ENCODE results near the gene C1QBP.
A peak's percentile ranks its signal among the peaks of the same experiment; 100 is the strongest.
"Not testable (repeated sequence)": the region's sequence is repeated elsewhere in the genome, so short reads cannot be mapped to it uniquely, and the experiment has no call there.

C1QBP gene

DNA sequence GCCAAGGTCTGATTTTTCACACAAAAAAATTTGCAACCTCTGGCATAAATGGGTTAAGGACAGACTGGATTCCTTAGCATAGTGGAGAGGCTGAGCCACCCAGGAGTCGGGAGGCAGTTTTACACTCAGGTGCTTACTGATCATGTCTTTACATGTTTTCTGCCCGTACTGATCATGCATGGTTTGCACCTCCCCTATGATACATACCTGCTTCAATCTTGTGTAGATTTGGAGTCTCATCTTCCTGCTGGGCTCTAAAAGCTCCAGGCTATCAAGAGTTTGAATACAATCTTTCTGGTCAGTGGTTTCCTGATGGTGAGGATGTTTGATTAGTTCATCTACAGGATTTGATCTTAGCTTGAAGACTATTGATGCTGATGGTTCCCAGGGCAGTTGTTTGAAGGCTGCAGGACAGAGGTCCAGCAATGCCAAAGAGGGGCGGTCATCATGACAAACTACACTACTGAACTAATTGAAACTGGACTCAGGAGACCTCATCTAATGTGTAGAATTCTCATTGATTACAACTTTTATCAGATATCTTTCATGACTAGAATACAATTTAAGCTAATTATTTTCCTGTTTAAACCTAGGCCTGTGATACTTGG lies 6.9 kb downstream of the C1QBP start:
- Histone ChIP-seq H3K79me2 (ENCODE audit: control insufficient read depth, insufficient read depth, low read length, unreplicated experiment) (peaks cover 23% of the 10 kb centered on the region), H3K27ac (ENCODE audit: low read depth, low read length) (no peak overlapping the region), H3K4me1 (ENCODE audit: control insufficient read depth, insufficient read depth, low read length, unreplicated experiment) (peaks cover 12% of the 10 kb centered on the region), H3K4me3 (ENCODE audit: low read depth, low read length) (no peak overlapping the region), H3K36me3 (ENCODE audit: insufficient read depth, low read length) (peaks cover 49% of the 10 kb centered on the region), H2AFZ (ENCODE audit: low read length, unreplicated experiment) (no peak overlapping the region), H3K27me3 (ENCODE audit: insufficient read depth, low read length) (no peaks in the 10 kb centered on the region)

DNA sequence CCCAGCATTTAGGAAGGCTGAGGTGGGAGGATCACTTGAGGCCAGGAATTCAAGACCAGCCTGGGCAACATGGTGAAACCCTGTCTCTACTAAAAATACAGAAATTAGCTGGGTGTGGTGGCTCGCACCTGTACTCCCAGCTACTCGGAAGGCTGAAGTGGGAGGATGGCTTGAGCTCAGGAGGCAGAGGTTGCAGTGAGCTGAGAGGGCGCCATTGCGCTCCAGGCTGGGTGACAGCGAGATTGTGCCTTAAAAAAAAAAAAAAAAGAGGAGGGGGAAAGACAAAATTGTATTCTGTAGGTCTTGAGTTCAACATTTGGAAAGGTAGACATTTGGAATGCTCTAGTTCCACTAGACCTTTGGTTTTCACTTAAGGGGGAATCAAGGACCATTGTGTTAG lies 7.7 kb downstream of the C1QBP start:
- not testable (repeated sequence) for H3K4me1 ChIP-seq (ENCODE audit: control insufficient read depth, insufficient read depth, low read length, unreplicated experiment); H3K27ac ChIP-seq (ENCODE audit: low read depth, low read length); H3K4me3 ChIP-seq (ENCODE audit: low read depth, low read length); H3K27me3 ChIP-seq (ENCODE audit: insufficient read depth, low read length); H2AFZ ChIP-seq (ENCODE audit: low read length, unreplicated experiment)
- Histone ChIP-seq H3K36me3 (ENCODE audit: insufficient read depth, low read length) (peaks cover 46% of the 10 kb centered on the region), H3K79me2 (ENCODE audit: control insufficient read depth, insufficient read depth, low read length, unreplicated experiment) (peaks cover 14% of the 10 kb centered on the region)

DNA sequence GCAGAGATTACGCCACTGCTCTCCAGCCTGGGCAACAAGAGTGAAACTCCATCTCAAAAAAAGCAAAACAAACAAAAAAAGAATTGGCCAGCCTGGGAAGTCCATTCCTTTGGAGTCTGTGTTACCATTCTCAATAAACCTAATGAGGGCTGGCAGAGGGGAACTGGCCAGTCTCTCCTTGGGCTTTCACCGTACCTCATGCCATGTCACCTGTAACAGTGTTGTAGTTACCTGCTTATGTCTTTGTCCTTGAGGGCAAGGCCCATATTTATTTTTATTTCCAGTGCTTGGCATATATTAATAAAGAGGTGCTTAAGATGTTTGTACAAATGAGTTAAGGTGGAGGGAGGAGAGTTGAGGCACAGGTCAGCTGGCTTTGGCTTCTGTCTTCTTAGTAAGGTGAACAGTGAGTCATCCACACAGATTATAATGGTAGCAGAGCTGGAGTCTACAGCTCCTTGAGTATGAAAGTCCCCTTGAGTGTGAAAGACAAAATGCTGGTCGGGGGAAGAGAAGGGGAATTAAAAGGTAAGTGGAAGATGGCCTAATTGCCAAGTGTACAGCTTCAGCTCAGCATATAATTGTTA lies 8.4 kb downstream of the C1QBP start:
- Histone ChIP-seq H3K27ac (ENCODE audit: low read depth, low read length) (no peak overlapping the region), H3K4me3 (ENCODE audit: low read depth, low read length) (no peak overlapping the region), H3K36me3 (ENCODE audit: insufficient read depth, low read length) (peaks cover 49% of the 10 kb centered on the region), H2AFZ (ENCODE audit: low read length, unreplicated experiment) (no peak overlapping the region), H3K4me1 (ENCODE audit: control insufficient read depth, insufficient read depth, low read length, unreplicated experiment) (peaks cover 4% of the 10 kb centered on the region), H3K27me3 (ENCODE audit: insufficient read depth, low read length) (no peaks in the 10 kb centered on the region), H3K79me2 (ENCODE audit: control insufficient read depth, insufficient read depth, low read length, unreplicated experiment) (peaks cover 10% of the 10 kb centered on the region)

DNA sequence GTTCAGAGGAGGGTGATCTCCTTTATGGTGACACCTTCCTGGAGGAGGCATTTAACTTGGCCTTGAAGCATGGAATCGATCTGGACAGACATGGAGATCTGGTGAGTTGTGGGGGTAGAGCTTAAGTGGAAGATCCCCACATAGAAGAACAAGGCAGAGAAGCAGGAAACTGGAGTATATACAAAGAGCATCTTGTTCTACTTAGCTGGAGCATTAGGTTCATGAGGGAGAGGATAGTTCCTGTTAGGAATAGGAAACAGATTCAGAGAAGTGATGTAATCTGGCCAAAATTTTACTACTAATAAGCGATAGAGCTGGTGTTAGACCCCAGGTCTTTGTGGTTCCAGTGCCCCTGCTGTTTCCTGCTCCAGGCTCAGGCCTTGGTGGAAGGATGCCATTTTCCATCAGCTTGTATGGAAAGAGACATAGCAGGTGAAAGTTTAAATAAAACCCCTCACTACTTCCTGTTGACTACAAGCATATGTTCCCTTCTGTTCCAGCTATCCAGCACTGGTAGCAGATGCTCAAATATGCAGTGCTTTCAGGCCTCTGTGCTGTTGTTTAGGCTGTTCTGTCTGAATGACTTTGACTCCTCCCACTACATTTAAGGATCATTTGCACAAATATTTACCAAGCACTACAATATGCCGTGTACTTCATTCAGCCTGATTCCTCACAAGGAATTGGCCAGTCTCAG lies 9.6 kb downstream of the C1QBP start:
- no peak overlapping the region for H2AFZ ChIP-seq (ENCODE audit: low read length, unreplicated experiment)
- H3K27ac ChIP-seq (ENCODE audit: low read depth, low read length), result no peak overlapping the region
- H3K79me2 ChIP-seq (ENCODE audit: control insufficient read depth, insufficient read depth, low read length, unreplicated experiment), result no peaks in the 10 kb centered on the region
- H3K4me3 ChIP-seq (ENCODE audit: low read depth, low read length), result no peak overlapping the region
- H3K27me3 ChIP-seq (ENCODE audit: insufficient read depth, low read length), result no peaks in the 10 kb centered on the region
- H3K36me3 ChIP-seq (ENCODE audit: insufficient read depth, low read length), result peaks cover 52% of the 10 kb centered on the region
- H3K4me1 ChIP-seq (ENCODE audit: control insufficient read depth, insufficient read depth, low read length, unreplicated experiment), result no peaks in the 10 kb centered on the region

DNA sequence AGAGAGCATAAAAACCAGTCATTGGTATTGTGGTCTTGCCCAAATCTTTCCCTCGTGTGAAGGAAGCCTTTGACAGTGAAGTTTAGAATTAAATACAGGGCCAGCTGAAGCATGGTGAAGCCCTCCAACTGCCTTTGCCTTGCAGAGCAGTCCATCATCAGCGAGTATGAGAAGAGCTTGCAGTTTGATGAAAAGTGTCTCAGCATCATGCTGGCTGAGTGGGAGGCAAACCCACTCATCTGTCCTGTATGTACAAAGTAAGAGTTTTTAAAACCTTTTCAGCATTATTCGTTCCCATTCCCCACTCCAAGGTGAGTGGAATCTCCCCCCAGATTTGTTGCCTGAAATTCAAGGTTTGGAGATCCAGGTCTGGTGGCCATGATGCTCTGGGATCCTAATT lies 13.1 kb downstream of the C1QBP start:
- no peak overlapping the region for H2AFZ ChIP-seq (ENCODE audit: low read length, unreplicated experiment)
- H3K36me3 ChIP-seq (ENCODE audit: insufficient read depth, low read length), result peaks cover 40% of the 10 kb centered on the region
- H3K27ac ChIP-seq (ENCODE audit: low read depth, low read length), result no peak overlapping the region
- peaks cover 23% of the 10 kb centered on the region for H3K4me1 ChIP-seq (ENCODE audit: control insufficient read depth, insufficient read depth, low read length, unreplicated experiment)
- no peak overlapping the region for H3K4me3 ChIP-seq (ENCODE audit: low read depth, low read length)
- no peaks in the 10 kb centered on the region for H3K27me3 ChIP-seq (ENCODE audit: insufficient read depth, low read length)
- peaks cover 8% of the 10 kb centered on the region for H3K79me2 ChIP-seq (ENCODE audit: control insufficient read depth, insufficient read depth, low read length, unreplicated experiment)

DNA sequence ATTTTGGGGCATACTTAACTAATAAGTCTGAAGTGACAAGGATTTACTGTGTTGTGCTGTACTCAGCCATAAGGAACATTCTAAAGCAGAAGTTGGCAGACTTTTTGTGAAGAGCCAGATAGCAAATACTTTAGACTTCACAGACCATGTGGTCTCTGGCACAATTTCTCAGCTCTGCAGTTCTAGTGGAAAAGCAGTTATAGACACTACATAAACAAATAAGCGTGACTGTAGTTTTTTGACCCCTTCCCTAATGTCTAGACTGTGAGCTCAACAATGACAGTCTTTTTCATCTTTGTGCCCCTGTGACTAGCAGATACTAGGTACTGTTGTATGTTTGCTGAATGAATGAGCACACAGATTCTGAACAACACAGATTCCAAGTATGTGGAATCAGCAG lies 14.0 kb downstream of the C1QBP start:
- Histone ChIP-seq H3K4me3 (ENCODE audit: low read depth, low read length) (no peak overlapping the region), H2AFZ (ENCODE audit: low read length, unreplicated experiment) (no peak overlapping the region), H3K79me2 (ENCODE audit: control insufficient read depth, insufficient read depth, low read length, unreplicated experiment) (peaks cover 15% of the 10 kb centered on the region), H3K36me3 (ENCODE audit: insufficient read depth, low read length) (peaks cover 40% of the 10 kb centered on the region), H3K27me3 (ENCODE audit: insufficient read depth, low read length) (no peaks in the 10 kb centered on the region), H3K27ac (ENCODE audit: low read depth, low read length) (no peak overlapping the region), H3K4me1 (ENCODE audit: control insufficient read depth, insufficient read depth, low read length, unreplicated experiment) (peaks cover 24% of the 10 kb centered on the region)

DNA sequence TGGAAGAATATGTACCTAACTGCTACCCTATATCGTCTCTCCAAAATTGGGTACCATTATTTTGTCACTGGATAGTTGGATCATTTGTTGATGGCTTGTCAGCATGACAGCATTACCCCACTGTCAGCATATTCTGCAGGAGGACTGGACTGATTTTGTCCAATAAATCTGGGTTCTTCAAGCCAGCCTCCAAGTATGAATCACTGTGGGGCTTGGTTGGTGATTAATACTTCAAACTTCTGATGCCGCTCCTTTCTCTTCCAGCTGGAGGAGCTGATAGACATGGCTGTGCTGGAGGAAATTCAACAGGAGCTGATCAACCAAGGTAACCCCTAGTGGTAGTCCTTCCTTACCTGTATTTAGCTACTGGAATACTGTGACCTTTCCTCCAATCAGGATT lies 16.4 kb downstream of the C1QBP start:
- no peaks in the 10 kb centered on the region for H3K27me3 ChIP-seq (ENCODE audit: insufficient read depth, low read length)
- H3K27ac ChIP-seq (ENCODE audit: low read depth, low read length), result no peak overlapping the region
- H3K79me2 ChIP-seq (ENCODE audit: control insufficient read depth, insufficient read depth, low read length, unreplicated experiment), result peaks cover 32% of the 10 kb centered on the region
- H3K4me3 ChIP-seq (ENCODE audit: low read depth, low read length), result peak overlapping the region; percentile 20
- peaks cover 24% of the 10 kb centered on the region for H3K4me1 ChIP-seq (ENCODE audit: control insufficient read depth, insufficient read depth, low read length, unreplicated experiment)
- no peak overlapping the region for H2AFZ ChIP-seq (ENCODE audit: low read length, unreplicated experiment)
- peaks cover 23% of the 10 kb centered on the region for H3K36me3 ChIP-seq (ENCODE audit: insufficient read depth, low read length)

DNA sequence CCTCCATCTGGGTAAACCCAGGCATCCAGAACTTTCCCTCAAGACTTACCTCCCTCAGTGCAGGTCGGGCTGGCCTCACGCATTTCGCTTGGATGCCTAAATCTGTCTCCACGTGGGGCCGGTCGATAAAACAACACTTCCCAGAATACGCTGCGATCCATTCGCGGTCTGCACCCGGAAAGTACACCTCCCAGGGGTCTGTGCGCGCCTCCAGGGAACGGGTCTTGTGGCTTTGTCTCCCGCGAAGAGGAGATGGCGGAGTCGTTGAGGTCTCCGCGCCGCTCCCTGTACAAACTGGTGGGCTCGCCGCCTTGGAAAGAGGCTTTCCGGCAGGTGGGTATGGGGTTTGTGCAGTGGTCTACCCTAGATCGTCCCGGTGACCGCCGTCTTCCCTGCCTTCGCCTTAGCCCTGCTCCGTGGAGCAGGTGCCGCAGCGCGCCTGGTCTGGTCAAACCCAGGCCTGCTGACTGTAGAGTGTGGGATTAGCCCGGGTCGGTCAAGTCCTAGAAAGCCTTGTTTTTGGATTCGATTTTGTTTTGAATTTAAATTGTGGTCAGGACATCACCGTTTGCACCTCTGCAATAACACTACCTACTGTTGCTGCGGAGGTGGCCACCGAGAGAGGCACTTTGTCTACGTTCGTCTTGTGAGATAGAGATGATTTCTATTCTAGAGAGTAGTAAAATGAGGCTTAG lies 18.8 kb downstream of the C1QBP start, which contains the start of gene RPAIN:
Gene RPAIN (plus strand): TSS at position 224 of the 695 bp plus-strand sequence. CDS start 29 bp downstream, at position 253.
- peak within 1 kb of the TSS; percentile 56 for H3K27ac ChIP-seq (ENCODE audit: low read depth, low read length)
- no peaks in the 10 kb centered on the region for H3K27me3 ChIP-seq (ENCODE audit: insufficient read depth, low read length)
- H2AFZ ChIP-seq (ENCODE audit: low read length, unreplicated experiment), result peak within 1 kb of the TSS; percentile 94
- H3K79me2 ChIP-seq (ENCODE audit: control insufficient read depth, insufficient read depth, low read length, unreplicated experiment), result peaks cover 40% of the 10 kb centered on the region
- H3K4me3 ChIP-seq (ENCODE audit: low read depth, low read length), result peak within 1 kb of the TSS; percentile 96
- peaks cover 16% of the 10 kb centered on the region; the same call in 1 of the 2 replicates for H3K36me3 ChIP-seq (ENCODE audit: insufficient read depth, low read length)
- H3K4me1 ChIP-seq (ENCODE audit: control insufficient read depth, insufficient read depth, low read length, unreplicated experiment), result peaks cover 24% of the 10 kb centered on the region

DNA sequence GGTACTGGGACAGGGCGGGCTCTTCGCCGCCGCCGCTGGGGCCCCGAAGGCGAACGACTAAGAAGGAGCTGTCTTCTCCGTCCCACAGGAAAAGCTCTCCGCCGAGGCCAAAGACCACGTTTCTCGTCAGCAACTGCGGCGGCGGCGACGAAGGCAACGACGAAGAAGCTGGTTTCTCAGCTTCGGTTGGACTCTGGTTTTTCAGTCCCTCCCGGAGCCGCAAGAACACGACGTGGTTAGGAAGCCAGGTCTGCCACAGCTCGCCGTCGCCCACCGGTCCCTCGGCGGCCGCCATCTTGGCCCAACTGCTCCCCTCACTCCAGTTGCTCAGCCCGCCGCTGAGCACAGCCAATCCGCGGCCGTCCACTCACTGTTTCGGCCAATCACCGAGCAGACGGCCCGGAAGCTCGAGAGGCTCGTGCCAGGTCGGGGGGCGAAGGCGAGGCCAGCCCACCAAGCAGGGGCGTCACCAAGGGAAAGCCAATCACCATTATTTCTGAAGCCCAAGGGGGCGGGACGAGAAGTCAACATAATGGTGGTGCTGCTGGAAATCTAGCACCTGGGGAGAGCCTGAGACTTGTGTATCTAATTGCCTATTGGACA lies 19.5 kb downstream of the C1QBP start, which contains the start of gene NUP88:
Gene NUP88 (minus strand): TSS at position 307 of the 603 bp plus-strand sequence. CDS start 12 bp downstream, at position 295.
- Histone ChIP-seq H3K36me3 (ENCODE audit: insufficient read depth, low read length) (peaks cover 10% of the 10 kb centered on the region; the same call in 1 of the 2 replicates), H2AFZ (ENCODE audit: low read length, unreplicated experiment) (peak within 1 kb of the TSS; percentile 94), H3K4me3 (ENCODE audit: low read depth, low read length) (peak within 1 kb of the TSS; percentile 96)

DNA sequence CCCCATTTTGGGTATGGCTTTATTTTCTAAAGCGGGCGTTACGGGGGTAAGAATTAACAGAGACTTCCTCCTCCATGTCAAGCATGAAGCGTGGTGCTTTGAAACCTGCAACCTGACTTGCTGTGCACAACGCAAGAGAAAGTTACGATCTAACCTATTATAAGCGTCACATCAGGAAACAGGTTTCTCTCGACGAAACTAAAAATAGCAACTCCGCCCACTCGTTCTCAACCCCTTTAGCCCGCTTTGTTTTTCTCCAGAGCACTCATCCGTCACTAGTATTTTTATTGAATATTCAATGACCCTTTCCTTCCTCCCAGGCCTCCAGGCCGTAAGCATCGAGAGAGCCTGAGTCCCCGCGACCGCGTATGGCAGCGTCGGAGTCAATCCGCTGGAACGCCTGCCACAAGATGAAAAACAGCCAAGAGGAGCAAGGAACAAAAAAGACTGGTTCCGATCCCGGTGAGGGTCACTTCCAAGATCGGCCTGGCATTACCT lies 20.0 kb downstream of the C1QBP start:
- Histone ChIP-seq H3K79me2 (ENCODE audit: control insufficient read depth, insufficient read depth, low read length, unreplicated experiment) (peaks cover 40% of the 10 kb centered on the region), H3K36me3 (ENCODE audit: insufficient read depth, low read length) (peaks cover 10% of the 10 kb centered on the region; the same call in 1 of the 2 replicates), H3K4me3 (ENCODE audit: low read depth, low read length) (peak overlapping the region; percentile 96), H3K4me1 (ENCODE audit: control insufficient read depth, insufficient read depth, low read length, unreplicated experiment) (peaks cover 29% of the 10 kb centered on the region), H2AFZ (ENCODE audit: low read length, unreplicated experiment) (peak overlapping the region; percentile 57), H3K27ac (ENCODE audit: low read depth, low read length) (peak overlapping the region; percentile 56), H3K27me3 (ENCODE audit: insufficient read depth, low read length) (no peaks in the 10 kb centered on the region)

More for the DNA sequence above, 19.5 kb downstream of the C1QBP start, which contains the start of gene NUP88:
- H3K79me2 ChIP-seq (ENCODE audit: control insufficient read depth, insufficient read depth, low read length, unreplicated experiment), result peaks cover 40% of the 10 kb centered on the region
- peak within 1 kb of the TSS; percentile 56 for H3K27ac ChIP-seq (ENCODE audit: low read depth, low read length)
- H3K4me1 ChIP-seq (ENCODE audit: control insufficient read depth, insufficient read depth, low read length, unreplicated experiment), result peaks cover 24% of the 10 kb centered on the region
- H3K27me3 ChIP-seq (ENCODE audit: insufficient read depth, low read length), result no peaks in the 10 kb centered on the region

Measured in ACC112 (cell line).